ENCODE results near the gene NHLRC3. TPM values are rescaled to one million over a fixed set of nuclear protein-coding genes. Genes with fewer than 3 reads are reported as not detected.

Gene NHLRC3
- total RNA-seq, 1 donor from 2014 or later: 24.8 TPM

DNA sequence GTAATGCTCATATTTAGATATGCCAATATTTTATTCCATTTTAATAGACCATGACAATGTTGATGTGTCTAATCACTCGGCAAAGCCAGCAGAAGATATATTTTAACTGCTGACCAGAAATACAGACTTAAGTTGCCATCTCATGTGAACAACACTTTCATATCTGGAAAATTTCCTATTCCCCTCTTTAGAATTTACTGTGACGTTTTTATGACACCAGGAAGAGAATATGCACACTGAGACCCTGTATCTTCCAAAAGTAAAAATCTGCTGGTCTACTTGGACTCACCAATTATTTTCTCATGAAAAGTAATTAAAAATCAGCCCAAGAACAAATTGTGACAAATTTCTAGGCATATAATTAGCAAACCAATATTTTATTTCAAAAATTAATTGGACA lies 2.5 kb upstream of the NHLRC3 start:
- peak overlapping the region; percentile 97 for H3K4me3 Mint-ChIP-seq
- H3K36me3 Mint-ChIP-seq: peaks cover 4% of the 10 kb centered on the region
- DNase-seq (ENCODE audit: extremely low spot score, unreplicated experiment): no peak
- TF ChIP-seq, protein P1, sequence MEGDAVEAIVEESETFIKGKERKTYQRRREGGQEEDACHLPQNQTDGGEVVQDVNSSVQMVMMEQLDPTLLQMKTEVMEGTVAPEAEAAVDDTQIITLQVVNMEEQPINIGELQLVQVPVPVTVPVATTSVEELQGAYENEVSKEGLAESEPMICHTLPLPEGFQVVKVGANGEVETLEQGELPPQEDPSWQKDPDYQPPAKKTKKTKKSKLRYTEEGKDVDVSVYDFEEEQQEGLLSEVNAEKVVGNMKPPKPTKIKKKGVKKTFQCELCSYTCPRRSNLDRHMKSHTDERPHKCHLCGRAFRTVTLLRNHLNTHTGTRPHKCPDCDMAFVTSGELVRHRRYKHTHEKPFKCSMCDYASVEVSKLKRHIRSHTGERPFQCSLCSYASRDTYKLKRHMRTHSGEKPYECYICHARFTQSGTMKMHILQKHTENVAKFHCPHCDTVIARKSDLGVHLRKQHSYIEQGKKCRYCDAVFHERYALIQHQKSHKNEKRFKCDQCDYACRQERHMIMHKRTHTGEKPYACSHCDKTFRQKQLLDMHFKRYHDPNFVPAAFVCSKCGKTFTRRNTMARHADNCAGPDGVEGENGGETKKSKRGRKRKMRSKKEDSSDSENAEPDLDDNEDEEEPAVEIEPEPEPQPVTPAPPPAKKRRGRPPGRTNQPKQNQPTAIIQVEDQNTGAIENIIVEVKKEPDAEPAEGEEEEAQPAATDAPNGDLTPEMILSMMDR (conservative IDR thresholded peaks at IDR 0.05): no peak
- H3K4me1 Mint-ChIP-seq (ENCODE audit: unreplicated experiment): peaks cover 32% of the 10 kb centered on the region
- no peaks in the 10 kb centered on the region for H3K9me3 Mint-ChIP-seq
- H3K27ac Mint-ChIP-seq: peak overlapping the region; percentile 84
- H3K27me3 Mint-ChIP-seq: no peaks in the 10 kb centered on the region

DNA sequence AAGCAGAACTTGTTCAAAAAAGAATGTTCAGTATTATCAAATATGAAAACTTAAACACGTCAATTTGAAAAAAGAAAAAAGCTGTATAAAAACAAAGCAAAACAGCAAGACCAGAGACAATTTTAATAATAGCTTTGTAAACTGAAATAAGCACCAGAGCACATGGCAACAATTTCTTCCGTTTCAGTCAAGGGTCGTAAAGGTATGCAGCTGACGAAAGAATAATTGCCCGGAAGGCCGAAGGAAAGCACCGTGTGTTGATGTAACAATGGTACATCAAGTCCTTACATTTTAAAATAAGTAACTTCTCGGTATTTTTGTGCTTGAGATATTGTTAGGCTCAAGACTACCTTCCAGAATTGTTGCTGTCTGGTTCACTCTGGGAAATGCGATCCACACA lies 2.0 kb upstream of the NHLRC3 start:
- peaks cover 4% of the 10 kb centered on the region for H3K36me3 Mint-ChIP-seq
- TF ChIP-seq, protein P1 (conservative IDR thresholded peaks at IDR 0.05): no peak
- no peaks in the 10 kb centered on the region for H3K27me3 Mint-ChIP-seq
- peak overlapping the region; percentile 97 for H3K4me3 Mint-ChIP-seq
- no peak for DNase-seq (ENCODE audit: extremely low spot score, unreplicated experiment)
- peak overlapping the region; percentile 84 for H3K27ac Mint-ChIP-seq
- H3K9me3 Mint-ChIP-seq: no peaks in the 10 kb centered on the region
- H3K4me1 Mint-ChIP-seq (ENCODE audit: unreplicated experiment): peaks cover 35% of the 10 kb centered on the region

DNA sequence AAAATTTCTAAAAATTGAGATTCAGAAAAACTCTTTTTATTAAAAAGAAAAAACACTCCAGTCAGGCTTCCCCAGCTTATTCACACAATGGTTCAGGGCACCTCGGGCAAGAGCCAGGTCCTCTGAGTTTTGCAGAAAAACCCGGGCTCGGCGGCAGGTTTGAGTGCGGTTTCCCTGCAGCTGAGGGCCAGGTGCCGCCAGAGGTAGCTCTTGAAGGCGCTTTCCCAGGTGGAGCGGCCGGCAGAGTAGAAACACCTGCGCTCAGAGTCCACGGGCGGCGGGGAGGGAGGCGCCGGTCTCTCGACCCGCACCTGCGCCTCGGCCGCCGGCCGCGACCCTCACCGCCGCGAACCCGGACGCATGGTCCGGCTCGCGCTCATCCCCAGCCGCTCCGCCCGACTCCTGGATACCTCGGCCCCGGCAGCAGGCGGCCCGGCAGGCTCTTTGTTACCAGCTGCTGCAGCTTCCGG lies 811 bp upstream of the NHLRC3 start:
- Mint-ChIP-seq H3K27me3 (no peaks in the 10 kb centered on the region), H3K36me3 (no peaks in the 10 kb centered on the region), H3K4me3 (peak overlapping the region; percentile 97), H3K27ac (peak overlapping the region; percentile 98), H3K4me1 (ENCODE audit: unreplicated experiment) (peaks cover 30% of the 10 kb centered on the region), H3K9me3 (no peaks in the 10 kb centered on the region)
- TF ChIP-seq, protein P1 (conservative IDR thresholded peaks at IDR 0.05): no peak
- no peak for DNase-seq (ENCODE audit: extremely low spot score, unreplicated experiment)

DNA sequence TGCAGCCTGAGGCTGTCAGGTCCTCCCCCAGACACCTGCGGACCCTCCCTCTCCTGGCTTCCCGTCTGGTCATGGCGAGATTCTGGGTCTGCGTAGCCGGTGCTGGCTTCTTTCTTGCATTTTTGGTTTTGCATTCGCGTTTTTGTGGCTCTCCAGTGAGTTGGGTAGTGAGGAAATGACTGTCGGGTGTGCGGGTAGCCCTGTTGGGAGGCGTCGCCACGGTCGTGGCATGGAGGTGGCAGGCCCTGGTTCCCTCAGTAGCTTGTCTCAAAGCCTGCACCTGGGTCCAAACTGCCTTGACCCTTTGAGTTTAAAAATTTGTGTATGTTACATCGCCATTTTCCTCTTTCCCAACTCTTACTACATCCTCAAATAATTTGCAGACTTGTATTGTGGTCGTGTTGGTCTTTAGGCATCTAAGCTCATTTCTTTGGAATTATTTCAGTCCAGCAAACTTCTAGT lies 344 bp downstream of the NHLRC3 start:
- Mint-ChIP-seq H3K4me1 (ENCODE audit: unreplicated experiment) (peaks cover 29% of the 10 kb centered on the region), H3K27ac (peak overlapping the region; percentile 98), H3K9me3 (no peaks in the 10 kb centered on the region), H3K27me3 (no peaks in the 10 kb centered on the region), H3K4me3 (peak overlapping the region; percentile 97), H3K36me3 (no peaks in the 10 kb centered on the region)
- TF ChIP-seq, protein P1 (conservative IDR thresholded peaks at IDR 0.05): no peak
- no peak for DNase-seq (ENCODE audit: extremely low spot score, unreplicated experiment)

DNA sequence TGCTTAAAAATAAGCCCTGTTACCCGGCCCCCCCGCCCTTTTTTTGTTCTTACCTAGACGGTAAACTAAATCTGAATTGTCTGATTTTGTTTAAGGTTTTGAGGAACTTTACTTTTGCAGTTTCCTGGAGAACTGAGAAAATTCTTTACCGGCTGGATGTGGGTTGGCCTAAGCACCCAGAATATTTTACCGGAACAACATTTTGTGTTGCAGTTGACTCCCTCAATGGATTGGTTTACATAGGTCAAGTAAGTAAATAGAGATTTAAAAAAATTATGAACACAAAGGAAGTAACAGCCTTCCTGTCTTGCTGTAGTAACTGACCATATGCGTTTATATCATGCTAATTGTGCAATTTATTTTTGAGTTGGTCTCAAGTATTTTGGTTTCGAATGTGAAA lies 785 bp downstream of the NHLRC3 start:
- TF ChIP-seq, protein P1 (conservative IDR thresholded peaks at IDR 0.05): no peak
- Mint-ChIP-seq H3K9me3 (no peaks in the 10 kb centered on the region), H3K27ac (peak overlapping the region; percentile 98), H3K36me3 (no peaks in the 10 kb centered on the region), H3K27me3 (no peaks in the 10 kb centered on the region), H3K4me3 (peak overlapping the region; percentile 97), H3K4me1 (ENCODE audit: unreplicated experiment) (peaks cover 25% of the 10 kb centered on the region)
- no peak for DNase-seq (ENCODE audit: extremely low spot score, unreplicated experiment)

DNA sequence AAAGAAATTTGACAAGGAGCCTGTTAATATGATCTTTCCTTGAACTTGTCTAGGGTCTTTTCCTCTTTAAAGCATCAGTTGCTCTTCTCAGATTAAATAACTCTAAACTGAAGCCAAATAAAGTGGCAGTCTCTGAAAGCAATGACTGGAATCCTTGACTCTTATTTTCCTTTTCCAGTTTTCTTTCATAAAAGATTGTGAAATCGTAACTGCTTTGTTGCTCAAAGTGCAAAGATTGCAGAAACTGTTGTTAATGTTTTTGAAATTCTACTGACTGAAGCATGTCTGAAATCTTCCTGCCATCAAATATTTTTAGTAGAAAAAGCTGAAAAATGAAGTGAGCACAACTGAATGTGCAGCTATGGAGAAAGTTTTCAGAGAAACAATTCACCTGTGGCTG lies 1.9 kb downstream of the NHLRC3 start:
- peak overlapping the region; percentile 51 for H3K4me3 Mint-ChIP-seq

More for the DNA sequence above, 1.9 kb downstream of the NHLRC3 start:
- Mint-ChIP-seq H3K27me3 (no peaks in the 10 kb centered on the region), H3K27ac (no peak overlapping the region), H3K36me3 (no peaks in the 10 kb centered on the region), H3K9me3 (no peaks in the 10 kb centered on the region), H3K4me1 (ENCODE audit: unreplicated experiment) (peaks cover 13% of the 10 kb centered on the region)
- DNase-seq (ENCODE audit: extremely low spot score, unreplicated experiment): no peak
- TF ChIP-seq, protein P1 (conservative IDR thresholded peaks at IDR 0.05): no peak
